Stimulated activated CD4-positive, alpha-beta T cell treated with anti-CD3 and anti-CD28 coated beads, TNF-alpha, amount 100 ng/mL, for 24 hours (primary cell): ENCODE measurements around the gene TSC22D3.

Source experiments
- DNase-seq, 3 experiments: peaks; one replicate each; pipeline ENCODE4 v3.0.0-alpha.2; 2020; ENCODE audit warnings: low read depth in 3 of 3

Gene TSC22D3

DNA sequence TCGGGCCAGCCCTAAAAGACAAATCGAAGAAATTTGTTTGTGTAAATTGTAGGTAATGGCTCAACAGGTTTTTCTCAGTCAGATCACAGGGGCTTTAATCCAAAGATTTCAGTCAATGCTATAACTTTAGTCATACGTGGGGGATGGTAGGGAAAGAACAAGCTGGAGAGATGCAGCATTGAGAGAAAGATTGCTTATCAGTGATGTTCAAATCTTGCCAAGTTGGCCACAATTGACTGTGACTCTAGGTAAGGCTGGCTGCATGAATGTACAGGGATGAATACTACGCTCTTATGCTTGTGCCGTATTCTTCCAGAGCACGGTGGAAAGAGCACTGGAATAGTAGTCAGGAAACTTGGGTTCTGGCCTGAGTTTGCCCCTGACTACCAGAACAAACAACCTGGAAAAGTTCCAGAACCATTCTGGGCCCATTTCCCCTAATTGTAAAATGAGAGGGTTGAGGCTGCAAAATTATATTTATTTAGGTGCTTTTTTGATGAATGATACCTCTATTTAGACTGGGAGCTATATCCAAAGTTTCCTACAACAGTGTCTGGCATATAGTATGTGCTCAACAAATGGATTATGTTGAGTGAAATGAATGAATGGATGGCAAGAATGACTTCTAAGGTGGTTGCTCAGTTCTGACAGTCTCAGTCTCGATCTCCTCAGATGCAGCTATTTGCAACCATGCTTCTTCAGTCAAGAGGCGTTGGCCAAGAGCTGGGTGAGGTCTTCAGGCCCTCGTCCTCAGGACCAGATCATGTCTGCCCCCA lies 44.4 kb downstream of the TSC22D3 start:
- DNase-seq, result no peak

DNA sequence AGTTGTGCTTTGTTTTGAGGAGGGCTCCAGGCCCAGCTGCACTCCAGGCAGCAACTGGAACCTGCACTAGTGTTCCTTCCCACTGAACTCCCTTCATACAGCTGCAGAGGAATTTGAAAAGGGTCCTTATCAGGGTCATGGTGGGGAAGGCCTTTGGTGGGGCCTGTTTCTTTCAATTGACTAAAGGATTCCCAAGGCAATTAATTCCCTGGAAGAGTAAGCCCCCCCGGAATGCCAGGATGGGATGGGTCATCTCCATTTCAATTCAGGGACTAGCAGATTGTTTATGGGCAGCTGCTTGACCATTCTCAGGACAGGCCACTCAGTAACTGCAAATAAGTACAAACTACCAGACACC lies 45.3 kb downstream of the TSC22D3 start:
- no peak for DNase-seq

- DNase-seq, result no peak
Measured at GRCh38 chrX:107729558-107730297, 45.9 kb downstream of the TSC22D3 start.

DNA sequence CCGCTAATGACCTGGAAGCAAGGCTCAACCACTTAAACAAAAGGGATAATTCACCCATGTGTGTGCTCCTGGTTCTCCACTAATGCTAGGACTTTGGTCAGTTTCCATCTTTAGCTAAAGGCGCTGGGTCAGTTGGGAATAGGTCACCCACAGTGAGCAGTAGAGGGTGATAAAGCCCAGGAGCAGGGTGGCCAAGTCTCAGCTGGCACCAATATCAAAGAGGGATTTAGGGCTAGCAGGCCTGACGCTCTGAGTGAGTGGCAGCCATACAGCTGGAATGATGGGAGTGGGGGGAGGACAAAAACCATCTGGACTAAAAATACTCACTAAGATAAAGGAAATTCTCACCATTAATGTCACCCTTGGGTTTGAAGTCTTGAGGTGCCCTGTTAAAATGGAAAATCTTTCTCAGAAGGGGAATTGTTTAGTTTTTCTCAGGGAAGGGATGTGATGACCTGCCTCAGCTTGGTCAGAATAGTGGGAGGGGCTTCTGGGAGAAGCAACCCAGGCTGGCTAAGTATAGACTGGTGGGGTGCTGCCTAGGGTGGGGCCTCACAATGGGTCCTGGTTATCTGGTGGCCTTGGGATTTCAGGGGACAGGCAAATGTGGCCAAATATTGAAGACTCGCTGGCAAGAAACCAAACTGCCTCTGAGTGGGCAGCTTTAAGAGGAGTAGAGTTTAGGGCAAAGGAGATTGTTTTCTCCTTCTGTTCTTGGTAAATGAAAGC lies 47.1 kb downstream of the TSC22D3 start:
- DNase-seq, result no peak

GRCh38 chrX:107726816-107727534 lies 48.6 kb downstream of the TSC22D3 start:
- DNase-seq, result no peak

DNA sequence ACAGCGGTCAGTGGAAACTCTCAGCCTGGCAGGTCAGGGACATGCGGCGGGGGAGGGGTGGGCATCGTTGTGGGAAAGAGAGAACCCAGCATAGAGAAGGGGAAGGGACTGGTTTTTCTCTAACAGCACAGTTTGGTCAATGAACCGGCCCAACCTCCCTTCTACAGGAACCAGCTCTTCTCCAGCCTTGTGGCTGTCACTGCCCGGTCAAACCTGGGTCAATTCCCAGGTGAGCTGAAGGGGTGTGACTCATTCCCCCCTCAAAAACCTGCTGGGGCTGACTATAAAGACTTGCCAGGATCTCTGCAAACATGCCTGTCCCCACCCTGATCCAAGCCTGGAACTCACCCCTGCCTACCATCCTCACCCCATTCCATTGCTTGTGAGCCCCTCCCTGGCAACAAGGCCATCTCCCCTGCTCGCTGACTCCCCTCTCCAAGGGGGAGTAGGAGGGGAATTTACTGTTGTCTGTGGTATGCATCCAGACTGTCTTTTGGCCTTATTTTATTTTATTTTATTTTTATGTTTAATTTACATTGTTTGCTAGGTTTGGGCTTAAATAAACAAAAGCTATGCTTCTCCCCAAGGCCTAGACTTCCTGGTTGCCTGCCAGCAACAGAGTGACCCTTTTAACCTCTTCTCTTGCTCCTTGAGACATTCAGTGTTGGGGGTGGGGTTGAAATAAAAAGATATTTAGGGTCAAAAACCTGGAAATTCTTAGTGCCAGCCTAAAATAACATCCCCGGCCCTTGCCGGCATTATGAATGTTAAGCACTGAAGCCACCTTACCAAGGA lies 49.6 kb downstream of the TSC22D3 start:
- no peak for DNase-seq

DNA sequence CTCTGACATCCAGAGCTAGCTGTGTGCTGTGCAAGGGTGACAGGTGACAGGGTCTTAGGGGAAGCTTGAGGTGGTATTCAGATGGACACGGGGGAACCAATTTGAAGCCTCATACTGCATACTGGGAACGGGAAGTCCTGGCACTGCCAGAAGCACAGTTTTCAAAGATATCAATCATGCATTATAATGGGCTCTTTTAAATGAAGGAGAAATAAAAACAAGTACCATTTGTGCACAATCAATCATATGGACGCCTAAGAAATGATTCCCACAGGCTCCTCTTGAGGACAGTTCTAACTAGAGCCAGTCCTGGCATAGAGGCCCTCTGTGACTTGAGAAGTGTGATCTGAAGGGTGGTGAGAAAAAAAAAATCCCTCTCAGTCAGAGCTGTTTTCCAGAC lies 50.9 kb downstream of the TSC22D3 start:
- DNase-seq, result no peak

GRCh38 chrX:107723511-107723910 lies 52.1 kb downstream of the TSC22D3 start:
- DNase-seq, result no peak

GRCh38 chrX:107721966-107722707 lies 53.5 kb downstream of the TSC22D3 start:
- DNase-seq, result no peak

DNA sequence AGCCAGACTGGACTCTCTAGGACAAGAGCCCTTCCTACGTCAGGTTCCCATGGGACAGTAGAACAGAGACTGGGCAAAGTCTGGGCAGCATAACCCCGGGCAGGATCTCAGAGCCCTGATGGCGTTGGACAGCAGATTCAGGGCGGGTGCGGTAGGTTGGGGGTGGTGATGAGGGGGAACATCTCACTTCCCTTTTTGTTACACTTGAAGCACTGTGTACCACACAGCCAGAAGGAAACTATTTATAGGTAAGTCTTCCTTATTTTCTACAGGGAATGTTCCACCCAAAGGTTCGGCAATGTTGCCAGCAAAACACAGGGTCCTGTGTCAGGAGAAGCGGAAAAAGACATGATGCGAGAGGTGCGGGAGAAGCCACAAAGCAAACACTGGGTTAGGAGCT lies 54.3 kb downstream of the TSC22D3 start:
- no peak for DNase-seq

GRCh38 chrX:107718156-107718621 lies 57.4 kb downstream of the TSC22D3 start:
- peak; percentile 22 to 54 (median 48) for DNase-seq

- DNase-seq, result peak; percentile 42 to 76 (median 67)
Measured at GRCh38 chrX:107716816-107717700, 58.5 kb downstream of the TSC22D3 start.

- DNase-seq, result no peak
Measured at GRCh38 chrX:107716118-107716684, 59.4 kb downstream of the TSC22D3 start.

DNA sequence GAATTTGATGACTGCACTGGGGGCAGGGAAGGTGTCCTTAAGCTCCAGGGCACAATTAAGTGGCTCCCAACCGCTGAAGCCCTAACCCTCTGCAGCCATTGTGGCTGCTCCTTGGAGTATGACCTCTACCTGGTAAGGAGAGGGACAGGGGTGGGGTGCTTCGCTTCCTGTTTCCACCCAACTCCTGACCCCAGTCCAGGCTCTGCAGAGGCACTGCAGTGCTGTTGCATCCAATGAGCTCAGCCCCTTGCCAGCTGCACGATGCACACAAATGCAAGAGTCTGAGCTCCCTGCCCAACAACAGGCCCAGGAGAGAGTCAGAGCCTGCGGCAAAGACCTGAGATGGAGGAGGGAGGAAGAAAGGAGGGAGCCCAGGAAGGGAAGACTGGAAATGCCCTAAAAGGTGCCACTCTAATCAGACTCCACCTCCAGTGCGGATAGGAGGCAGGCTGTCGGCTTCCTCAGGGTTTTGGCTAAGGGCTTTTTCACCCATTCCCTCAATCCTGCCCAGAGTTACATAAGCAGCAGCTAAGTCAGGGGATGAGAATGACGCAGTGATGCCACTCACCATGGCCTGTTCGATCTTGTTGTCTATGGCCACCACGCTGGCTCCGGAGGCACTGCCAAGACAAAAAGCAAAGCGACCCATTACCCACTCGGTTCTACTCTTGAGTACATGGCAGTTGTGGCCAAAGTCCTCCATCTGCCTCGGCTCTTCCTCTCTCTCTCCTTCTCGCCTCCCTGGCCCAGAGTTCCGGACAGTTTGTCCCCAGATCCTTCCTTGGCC lies 60.1 kb downstream of the TSC22D3 start:
- no peak for DNase-seq

- DNase-seq, result no peak
Measured at GRCh38 chrX:107714206-107714891, 61.2 kb downstream of the TSC22D3 start.

- no peak for DNase-seq
Measured at GRCh38 chrX:107713543-107714205, 61.9 kb downstream of the TSC22D3 start.

DNA sequence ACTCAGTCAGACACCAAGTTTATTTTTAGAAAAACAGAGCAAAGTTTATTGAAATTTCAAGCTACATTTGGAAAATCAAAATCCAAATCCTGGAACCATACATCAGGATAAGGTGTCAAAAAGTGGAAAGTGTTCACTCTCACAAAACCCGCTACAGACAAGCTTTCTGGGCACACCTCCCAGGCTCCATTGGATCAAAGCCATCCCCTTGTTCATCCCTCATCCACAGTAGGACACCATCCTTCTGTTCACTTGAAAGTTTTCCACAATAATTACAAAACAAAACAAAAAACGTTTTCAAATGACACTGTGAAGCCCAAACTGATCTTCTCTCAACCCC lies 62.4 kb downstream of the TSC22D3 start:
- DNase-seq, result no peak
